Prostate gland (tissue), 2 donors: ENCODE measurements around the gene ANKRD36B.
"Not testable (repeated sequence)": the region's sequence is repeated elsewhere in the genome, so short reads cannot be mapped to it uniquely, and the experiment has no call there.

Source experiments
- CTCF ChIP-seq, 4 experiments: fragments of 200-600 bp in 2 of 4; fragments of 450-650 bp in 2 of 4; sonication (generic) in 2 of 4; IDR thresholded peaks; 1 replicate in 3 of 4; 2 replicates in 1 of 4; pipeline ENCODE4 v1.5.1; 2016 to 2019; ENCODE audit warnings: antibody characterized with exemption in 4 of 4, mild to moderate bottlenecking in 2 of 4, moderate library complexity in 2 of 4
- POLR2A ChIP-seq: fragments of 450-650 bp; IDR thresholded peaks from one replicate; pipeline ENCODE4 v1.6.1; 2016; ENCODE audit warnings: antibody characterized with exemption, mild to moderate bottlenecking
- POLR2AphosphoS5 ChIP-seq: sonication (generic); formaldehyde crosslinking; IDR thresholded peaks from one replicate; pipeline ENCODE4 v1.6.1; 2017; ENCODE audit warnings: antibody characterized with exemption

GRCh38 chr2:97589257-97589597, 450 bp downstream of the ANKRD36B start:
- not testable (repeated sequence) for TF ChIP-seq CTCF (IDR thresholded peaks at IDR 0.05); POLR2A; POLR2AphosphoS5
